SK-N-SH (cell line): ENCODE data around the gene ATM. TPM values are rescaled to one million over a fixed set of nuclear protein-coding genes. Genes with fewer than 3 reads are reported as not detected.

Experiments
- CTCF ChIA-PET: fragments of 300-600, 350-600 bp; formaldehyde crosslinking; extraction: SDS; loops from one replicate; lab custom pipeline; 2021; lab: Yijun Ruan, JAX
- POLR2A ChIA-PET: fragments of 350-600 bp; sonication (Branson Sonifier 250); formaldehyde crosslinking; extraction: SDS; loops from one replicate; lab custom pipeline; 2020; ENCODE audit warnings: antibody characterized with exemption, inconsistent platforms; lab: Yijun Ruan, JAX
- DNase-seq: peaks from one replicate; pipeline ENCODE4 v3.0.0; 2012
- H2AFZ ChIP-seq: fragments of 200-600 bp; sonication (generic); 2 replicates; pipeline ENCODE4 v1.8.1; 2016; ENCODE audit warnings: antibody characterized with exemption, mild to moderate bottlenecking, low read depth
- H3F3A ChIP-seq: fragments of 200-600 bp; sonication (generic); replicated peaks from 2 replicates; pipeline ENCODE3; 2016; ENCODE audit warnings: antibody characterized with exemption, mild to moderate bottlenecking; ENCODE audit not compliant: insufficient read depth
- H3K27ac ChIP-seq, 2 experiments: fragments of 200-500 bp in 1 of 2; fragments of 200-600 bp in 1 of 2; sonication (Bioruptor generic) in 1 of 2; sonication (generic), shearing (Covaris generic) in 1 of 2; 2 replicates each; pipeline versions ENCODE4 v1.5.1 to v1.6.1; 2014 to 2016; ENCODE audit warnings: low read depth in 2 of 2, inconsistent platforms in 1 of 2, low read length in 1 of 2, mild to moderate bottlenecking in 1 of 2, mixed read lengths in 1 of 2
- H3K27me3 ChIP-seq: fragments of 200-600 bp; sonication (generic), shearing (Covaris generic); 2 replicates; pipeline ENCODE4 v1.6.1; 2016; ENCODE audit warnings: mixed run types; ENCODE audit not compliant: insufficient read depth
- H3K36me3 ChIP-seq, 2 experiments: fragments of 200-500 bp in 1 of 2; fragments of 200-600 bp in 1 of 2; sonication (Bioruptor generic) in 1 of 2; sonication (generic) in 1 of 2; replicated peaks in 1 of 2; 2 replicates each; pipeline versions ENCODE3 to v1.5.1; 2014 to 2016; ENCODE audit warnings: low read length in 1 of 2, mild to moderate bottlenecking in 1 of 2; ENCODE audit not compliant: insufficient read depth in 2 of 2, control insufficient read depth in 1 of 2
- H3K4me1 ChIP-seq, 2 experiments: fragments of 200-500 bp in 1 of 2; fragments of 200-600 bp in 1 of 2; sonication (Bioruptor generic) in 1 of 2; sonication (generic), shearing (Covaris generic) in 1 of 2; 2 replicates each; pipeline versions ENCODE4 v1.5.1 to v1.6.1; 2014 to 2016; ENCODE audit warnings: low read depth in 1 of 2, low read length in 1 of 2, mixed run types in 1 of 2; ENCODE audit not compliant: insufficient read depth in 2 of 2, control insufficient read depth in 1 of 2
- H3K4me2 ChIP-seq: fragments of 200-600 bp; sonication (generic), shearing (Covaris generic); 2 replicates; pipeline ENCODE4 v1.6.1; 2017; ENCODE audit warnings: mixed run types
- H3K4me3 ChIP-seq, 2 experiments: fragments of 200-500 bp in 1 of 2; fragments of 200-600 bp in 1 of 2; sonication (Bioruptor generic) in 1 of 2; sonication (generic), shearing (Covaris generic) in 1 of 2; 2 replicates each; pipeline versions ENCODE4 v1.5.1 to v1.8.1; 2014 to 2016; ENCODE audit warnings: low read depth in 2 of 2, inconsistent platforms in 1 of 2, low read length in 1 of 2, mild to moderate bottlenecking in 1 of 2, mixed read lengths in 1 of 2, moderate library complexity in 1 of 2
- H3K79me2 ChIP-seq: fragments of 200-600 bp; sonication (generic); 2 replicates; pipeline ENCODE4 v1.8.1; 2017; ENCODE audit warnings: mild to moderate bottlenecking; ENCODE audit not compliant: insufficient read depth
- H3K9ac ChIP-seq: fragments of 200-600 bp; sonication (generic); 2 replicates; pipeline ENCODE4 v1.6.1; 2017; ENCODE audit warnings: mixed run types
- H3K9me2 ChIP-seq: fragments of 200-600 bp; sonication (generic); 2 replicates; pipeline ENCODE4 v1.6.1; 2017; ENCODE audit warnings: mixed run types
- H3K9me3 ChIP-seq: fragments of 200-600 bp; sonication (generic); 2 replicates; pipeline ENCODE4 v1.6.1; 2017; ENCODE audit warnings: mixed run types, mild to moderate bottlenecking, moderate library complexity
- H4K20me1 ChIP-seq: fragments of 200-600 bp; sonication (generic); 2 replicates; pipeline ENCODE4 v1.6.1; 2017; ENCODE audit warnings: mild to moderate bottlenecking, mixed run types; ENCODE audit not compliant: insufficient read depth
- CHD2 ChIP-seq: fragments of 150-350 bp; IDR thresholded peaks from 2 replicates; pipeline ENCODE4 v1.6.1; 2018; ENCODE audit warnings: low read length; ENCODE audit not compliant: partially characterized antibody
- FOSL2 ChIP-seq: IDR thresholded peaks from 2 replicates; pipeline ENCODE4 v1.4.0; 2012; ENCODE audit warnings: low read depth, mild to moderate bottlenecking, moderate library complexity, borderline replicate concordance
- FOXM1 ChIP-seq: IDR thresholded peaks from 2 replicates; pipeline ENCODE4 v1.4.0; 2012; ENCODE audit warnings: low read depth, mild to moderate bottlenecking
- GATA2 ChIP-seq: sonication (generic); formaldehyde crosslinking; IDR thresholded peaks from 2 replicates; pipeline ENCODE4 v1.5.0; 2020; ENCODE audit warnings: mild to moderate bottlenecking, missing genetic modification reagents
- MEF2A ChIP-seq: IDR thresholded peaks from 2 replicates; pipeline ENCODE4 v1.4.0; 2012; ENCODE audit warnings: low read depth, borderline replicate concordance
- MXI1 ChIP-seq: IDR thresholded peaks from 2 replicates; pipeline ENCODE4 v1.6.1; 2012; ENCODE audit warnings: mild to moderate bottlenecking, low read depth, low read length, improper control_type of control experiment
- NRF1 ChIP-seq: IDR thresholded peaks from 2 replicates; pipeline ENCODE4 v1.6.1; 2012; ENCODE audit warnings: low read depth, mild to moderate bottlenecking, low read length
- POLR2AphosphoS5 ChIP-seq: IDR thresholded peaks from 2 replicates; pipeline ENCODE4 v1.6.1; 2012; ENCODE audit warnings: low read depth, low read length
- RCOR1 ChIP-seq: fragments of 150-350 bp; IDR thresholded peaks from 2 replicates; pipeline ENCODE4 v1.6.1; 2017; ENCODE audit warnings: antibody characterized with exemption, low read length
- RFX5 ChIP-seq: IDR thresholded peaks from 2 replicates; pipeline ENCODE4 v1.6.1; 2012; ENCODE audit warnings: mild to moderate bottlenecking, improper control_type of control experiment, low read length
- SIN3A ChIP-seq: IDR thresholded peaks from 2 replicates; pipeline ENCODE4 v1.6.1; 2012; ENCODE audit warnings: low read depth, mild to moderate bottlenecking, low read length, moderate library complexity, borderline replicate concordance
- SMC3 ChIP-seq: IDR thresholded peaks from 2 replicates; pipeline ENCODE4 v1.6.1; 2012; ENCODE audit warnings: low read depth, low read length, improper control_type of control experiment
- TAF1 ChIP-seq: IDR thresholded peaks from 2 replicates; pipeline ENCODE4 v1.6.1; 2012; ENCODE audit warnings: low read depth, mild to moderate bottlenecking, low read length, moderate library complexity, borderline replicate concordance
- TEAD4 ChIP-seq: IDR thresholded peaks from 2 replicates; pipeline ENCODE4 v1.4.0; 2012; ENCODE audit warnings: mild to moderate bottlenecking, borderline replicate concordance; ENCODE audit not compliant: insufficient read depth
- YY1 ChIP-seq: IDR thresholded peaks from 2 replicates; pipeline ENCODE4 v1.4.0; 2012; ENCODE audit warnings: low read depth, mild to moderate bottlenecking
- WGBS: methylation state at CpG from one replicate; pipeline ENCODE4 v1.1.6; 2017; ENCODE audit warnings: low lambda C conversion rate; 5-methylcytosine and 5-hydroxymethylcytosine counted together
- polyA plus RNA-seq, 3 experiments: library from polyadenylated mRNA; depleted of rRNA; stranded (reverse); fragments of >200 nt; gene quantifications; 2 replicates each; pipeline ENCODE4 v1.2.3, GENCODE V29; 2012
- TF ChIP-seq, protein P1 (sequence below): IDR thresholded peaks from 2 replicates; pipeline ENCODE4 v1.6.1; 2012; ENCODE audit warnings: mild to moderate bottlenecking, low read depth, low read length, moderate library complexity
- TF ChIP-seq, protein P2 (sequence below): fragments of 150-350 bp; IDR thresholded peaks from 2 replicates; pipeline ENCODE4 v1.6.1; 2016; ENCODE audit warnings: mild to moderate bottlenecking, low read depth, low read length
- TF ChIP-seq, protein P3 (sequence below): IDR thresholded peaks from 2 replicates; pipeline ENCODE4 v1.4.0; 2012; ENCODE audit warnings: low read depth, borderline replicate concordance
- TF ChIP-seq, protein P4 (sequence below): IDR thresholded peaks from 2 replicates; pipeline ENCODE4; 2012
- TF ChIP-seq, protein P5 (sequence below): IDR thresholded peaks from 2 replicates; pipeline ENCODE4 v1.4.0; 2012; ENCODE audit warnings: low read depth

ATM gene
- polyA plus RNA-seq, 1 of the 3 experiments (the other 2 are of a cell fraction) = 14.1 TPM

DNA sequence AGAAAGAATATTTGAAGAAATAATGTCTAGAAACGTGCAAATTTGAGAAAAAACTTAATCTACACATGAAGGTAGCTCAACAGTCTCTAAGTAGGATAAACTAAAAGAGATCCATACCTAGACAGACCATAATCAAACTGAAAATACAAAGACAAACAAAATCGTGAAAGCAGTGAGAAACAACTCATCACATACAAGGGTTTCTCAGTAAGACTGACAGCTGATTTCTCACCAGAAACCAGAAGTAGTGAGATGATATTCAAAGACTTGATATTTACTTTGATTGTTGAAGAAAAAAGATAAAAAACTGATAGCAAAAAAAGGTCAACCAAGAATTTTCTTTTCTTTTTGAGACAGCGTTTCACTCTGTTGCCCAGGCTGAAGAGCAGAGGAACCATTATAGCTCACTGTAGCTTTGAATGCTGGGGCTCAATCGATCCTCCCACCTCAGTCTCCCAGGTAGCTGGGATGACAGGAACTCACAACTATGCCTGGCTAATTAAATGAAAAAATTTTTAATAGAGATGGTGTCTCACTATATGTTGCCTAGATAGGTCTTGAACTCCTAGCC, 17.9 kb upstream of the ATM start:
- TF ChIP-seq FOXM1 = no peak
- no peak for TF ChIP-seq GATA2 (CRISPR knock-in tag)
- TF ChIP-seq, protein P1, sequence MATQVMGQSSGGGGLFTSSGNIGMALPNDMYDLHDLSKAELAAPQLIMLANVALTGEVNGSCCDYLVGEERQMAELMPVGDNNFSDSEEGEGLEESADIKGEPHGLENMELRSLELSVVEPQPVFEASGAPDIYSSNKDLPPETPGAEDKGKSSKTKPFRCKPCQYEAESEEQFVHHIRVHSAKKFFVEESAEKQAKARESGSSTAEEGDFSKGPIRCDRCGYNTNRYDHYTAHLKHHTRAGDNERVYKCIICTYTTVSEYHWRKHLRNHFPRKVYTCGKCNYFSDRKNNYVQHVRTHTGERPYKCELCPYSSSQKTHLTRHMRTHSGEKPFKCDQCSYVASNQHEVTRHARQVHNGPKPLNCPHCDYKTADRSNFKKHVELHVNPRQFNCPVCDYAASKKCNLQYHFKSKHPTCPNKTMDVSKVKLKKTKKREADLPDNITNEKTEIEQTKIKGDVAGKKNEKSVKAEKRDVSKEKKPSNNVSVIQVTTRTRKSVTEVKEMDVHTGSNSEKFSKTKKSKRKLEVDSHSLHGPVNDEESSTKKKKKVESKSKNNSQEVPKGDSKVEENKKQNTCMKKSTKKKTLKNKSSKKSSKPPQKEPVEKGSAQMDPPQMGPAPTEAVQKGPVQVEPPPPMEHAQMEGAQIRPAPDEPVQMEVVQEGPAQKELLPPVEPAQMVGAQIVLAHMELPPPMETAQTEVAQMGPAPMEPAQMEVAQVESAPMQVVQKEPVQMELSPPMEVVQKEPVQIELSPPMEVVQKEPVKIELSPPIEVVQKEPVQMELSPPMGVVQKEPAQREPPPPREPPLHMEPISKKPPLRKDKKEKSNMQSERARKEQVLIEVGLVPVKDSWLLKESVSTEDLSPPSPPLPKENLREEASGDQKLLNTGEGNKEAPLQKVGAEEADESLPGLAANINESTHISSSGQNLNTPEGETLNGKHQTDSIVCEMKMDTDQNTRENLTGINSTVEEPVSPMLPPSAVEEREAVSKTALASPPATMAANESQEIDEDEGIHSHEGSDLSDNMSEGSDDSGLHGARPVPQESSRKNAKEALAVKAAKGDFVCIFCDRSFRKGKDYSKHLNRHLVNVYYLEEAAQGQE = no peak
- TF ChIP-seq RFX5 = no peak
- no peak for TF ChIP-seq MEF2A
- no peak for TF ChIP-seq NRF1
- TF ChIP-seq, protein P2, sequence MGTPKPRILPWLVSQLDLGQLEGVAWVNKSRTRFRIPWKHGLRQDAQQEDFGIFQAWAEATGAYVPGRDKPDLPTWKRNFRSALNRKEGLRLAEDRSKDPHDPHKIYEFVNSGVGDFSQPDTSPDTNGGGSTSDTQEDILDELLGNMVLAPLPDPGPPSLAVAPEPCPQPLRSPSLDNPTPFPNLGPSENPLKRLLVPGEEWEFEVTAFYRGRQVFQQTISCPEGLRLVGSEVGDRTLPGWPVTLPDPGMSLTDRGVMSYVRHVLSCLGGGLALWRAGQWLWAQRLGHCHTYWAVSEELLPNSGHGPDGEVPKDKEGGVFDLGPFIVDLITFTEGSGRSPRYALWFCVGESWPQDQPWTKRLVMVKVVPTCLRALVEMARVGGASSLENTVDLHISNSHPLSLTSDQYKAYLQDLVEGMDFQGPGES = no peak
- TF ChIP-seq, protein P3, sequence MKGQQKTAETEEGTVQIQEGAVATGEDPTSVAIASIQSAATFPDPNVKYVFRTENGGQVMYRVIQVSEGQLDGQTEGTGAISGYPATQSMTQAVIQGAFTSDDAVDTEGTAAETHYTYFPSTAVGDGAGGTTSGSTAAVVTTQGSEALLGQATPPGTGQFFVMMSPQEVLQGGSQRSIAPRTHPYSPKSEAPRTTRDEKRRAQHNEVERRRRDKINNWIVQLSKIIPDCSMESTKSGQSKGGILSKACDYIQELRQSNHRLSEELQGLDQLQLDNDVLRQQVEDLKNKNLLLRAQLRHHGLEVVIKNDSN = no peak
- TF ChIP-seq SIN3A = no peak
- no peak for TF ChIP-seq YY1
- TF ChIP-seq, protein P4, sequence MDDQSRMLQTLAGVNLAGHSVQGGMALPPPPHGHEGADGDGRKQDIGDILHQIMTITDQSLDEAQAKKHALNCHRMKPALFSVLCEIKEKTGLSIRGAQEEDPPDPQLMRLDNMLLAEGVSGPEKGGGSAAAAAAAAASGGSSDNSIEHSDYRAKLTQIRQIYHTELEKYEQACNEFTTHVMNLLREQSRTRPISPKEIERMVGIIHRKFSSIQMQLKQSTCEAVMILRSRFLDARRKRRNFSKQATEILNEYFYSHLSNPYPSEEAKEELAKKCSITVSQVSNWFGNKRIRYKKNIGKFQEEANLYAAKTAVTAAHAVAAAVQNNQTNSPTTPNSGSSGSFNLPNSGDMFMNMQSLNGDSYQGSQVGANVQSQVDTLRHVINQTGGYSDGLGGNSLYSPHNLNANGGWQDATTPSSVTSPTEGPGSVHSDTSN = no peak
- TF ChIP-seq, protein P5, sequence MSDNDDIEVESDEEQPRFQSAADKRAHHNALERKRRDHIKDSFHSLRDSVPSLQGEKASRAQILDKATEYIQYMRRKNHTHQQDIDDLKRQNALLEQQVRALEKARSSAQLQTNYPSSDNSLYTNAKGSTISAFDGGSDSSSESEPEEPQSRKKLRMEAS = no peak
- TF ChIP-seq CHD2 = no peak
- TF ChIP-seq TEAD4 = no peak
- TF ChIP-seq TAF1 = no peak
- no peak for TF ChIP-seq SMC3
- TF ChIP-seq FOSL2 = no peak
- TF ChIP-seq POLR2AphosphoS5 = no peak
- TF ChIP-seq RCOR1 = no peak
- TF ChIP-seq MXI1 = no peak
- H3K9ac ChIP-seq = no peak overlapping the region
- H3K27ac ChIP-seq = no peak overlapping the region
- H3F3A ChIP-seq = no peaks in the 10 kb centered on the region
- H3K4me2 ChIP-seq = no peak overlapping the region
- H3K79me2 ChIP-seq = peaks cover 70% of the 10 kb centered on the region
- 94% methylated on average over 4 of the region's 4 CpGs for WGBS
- H3K9me3 ChIP-seq = peaks cover 16% of the 10 kb centered on the region; the same call in 1 of the 2 replicates
- ChIA-PET POLR2A (no interaction called here), CTCF (interaction anchor here (0.6 kb wide), 1 partner anchor 147 kb away, joined by 3 read pairs; no protein-coding TSS in a partner anchor)
- no peak overlapping the region for H2AFZ ChIP-seq
- DNase-seq = no peak
- H3K36me3 ChIP-seq = peaks cover 45 to 49% of the 10 kb centered on the region in 2 experiments
- no peaks in the 10 kb centered on the region for H3K4me1 ChIP-seq
- H3K9me2 ChIP-seq = no peaks in the 10 kb centered on the region
- no peaks in the 10 kb centered on the region for H3K27me3 ChIP-seq
- H3K4me3 ChIP-seq = no peak overlapping the region
- H4K20me1 ChIP-seq = no peaks in the 10 kb centered on the region
